ENCODE measurements around the gene GARNL3.
A peak's percentile ranks its signal among the peaks of the same experiment; 100 is the strongest.

GARNL3 gene

DNA sequence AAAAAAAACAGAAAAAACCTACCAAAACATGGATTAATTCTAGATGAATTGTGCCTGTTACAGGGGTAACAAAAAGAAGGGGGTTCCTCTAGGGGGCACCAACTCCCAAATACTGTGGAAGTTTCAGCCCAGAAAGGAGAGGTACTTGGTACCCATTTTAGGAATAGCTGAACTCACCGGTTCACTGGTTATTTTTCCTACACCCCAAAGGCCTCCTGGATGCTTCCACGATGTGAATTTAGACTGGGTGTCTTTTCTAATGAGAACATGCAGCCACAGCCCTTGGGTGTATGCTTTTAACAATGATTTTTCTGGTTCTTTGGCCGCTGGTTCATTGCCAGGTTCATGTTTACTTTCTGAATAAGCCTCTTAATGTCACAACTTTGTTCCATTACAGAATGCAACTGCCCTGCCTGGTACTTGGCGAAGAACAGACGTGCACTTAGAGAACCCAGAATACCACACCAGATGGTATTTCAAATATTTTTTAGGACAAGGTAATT lies 46.7 kb downstream of the GARNL3 start:
- no peaks in the 10 kb centered on the region for H3K9me3 Mint-ChIP-seq
- no peaks in the 10 kb centered on the region for H3K4me1 Mint-ChIP-seq
- no peak overlapping the region for H3K4me3 Mint-ChIP-seq
- peaks cover 5% of the 10 kb centered on the region for H3K36me3 Mint-ChIP-seq (ENCODE audit: low read depth)
- H3K27me3 Mint-ChIP-seq (ENCODE audit: low read depth, poor library complexity) = peaks cover 4% of the 10 kb centered on the region
- DNase-seq = peak; percentile 15
- TF ChIP-seq, protein P1, sequence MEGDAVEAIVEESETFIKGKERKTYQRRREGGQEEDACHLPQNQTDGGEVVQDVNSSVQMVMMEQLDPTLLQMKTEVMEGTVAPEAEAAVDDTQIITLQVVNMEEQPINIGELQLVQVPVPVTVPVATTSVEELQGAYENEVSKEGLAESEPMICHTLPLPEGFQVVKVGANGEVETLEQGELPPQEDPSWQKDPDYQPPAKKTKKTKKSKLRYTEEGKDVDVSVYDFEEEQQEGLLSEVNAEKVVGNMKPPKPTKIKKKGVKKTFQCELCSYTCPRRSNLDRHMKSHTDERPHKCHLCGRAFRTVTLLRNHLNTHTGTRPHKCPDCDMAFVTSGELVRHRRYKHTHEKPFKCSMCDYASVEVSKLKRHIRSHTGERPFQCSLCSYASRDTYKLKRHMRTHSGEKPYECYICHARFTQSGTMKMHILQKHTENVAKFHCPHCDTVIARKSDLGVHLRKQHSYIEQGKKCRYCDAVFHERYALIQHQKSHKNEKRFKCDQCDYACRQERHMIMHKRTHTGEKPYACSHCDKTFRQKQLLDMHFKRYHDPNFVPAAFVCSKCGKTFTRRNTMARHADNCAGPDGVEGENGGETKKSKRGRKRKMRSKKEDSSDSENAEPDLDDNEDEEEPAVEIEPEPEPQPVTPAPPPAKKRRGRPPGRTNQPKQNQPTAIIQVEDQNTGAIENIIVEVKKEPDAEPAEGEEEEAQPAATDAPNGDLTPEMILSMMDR (IDR thresholded peaks at IDR 0.05) = peak; percentile 31
- H3K27ac Mint-ChIP-seq = no peak overlapping the region

DNA sequence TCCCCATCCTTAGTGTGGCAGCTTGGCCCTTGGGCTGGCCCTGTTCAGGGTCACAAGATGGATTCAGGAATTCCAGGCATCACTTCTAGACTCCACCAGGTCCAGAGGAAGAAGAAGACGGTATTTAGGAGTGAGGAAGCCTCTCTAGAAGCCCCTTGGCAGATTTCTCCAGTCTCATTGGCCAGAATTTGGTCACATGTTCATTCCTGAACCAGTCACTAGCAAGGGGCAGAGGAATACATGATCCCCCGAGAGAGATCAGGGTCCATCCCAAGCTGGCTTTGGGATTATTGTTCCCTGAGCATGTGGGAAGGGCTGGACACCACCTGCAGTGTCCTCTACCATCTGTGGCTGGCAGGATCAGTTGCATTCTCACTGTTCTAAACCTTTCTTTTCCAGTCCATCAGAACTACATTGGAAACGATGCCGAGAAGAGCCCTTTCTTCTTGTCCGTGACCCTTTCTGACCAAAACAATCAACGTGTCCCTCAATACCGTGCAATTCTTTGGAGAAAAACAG lies 48.5 kb downstream of the GARNL3 start:
- H3K4me1 Mint-ChIP-seq = no peaks in the 10 kb centered on the region
- peaks cover 6% of the 10 kb centered on the region for H3K27me3 Mint-ChIP-seq (ENCODE audit: low read depth, poor library complexity)
- H3K27ac Mint-ChIP-seq = no peak overlapping the region
- no peaks in the 10 kb centered on the region for H3K9me3 Mint-ChIP-seq
- no peak overlapping the region for H3K4me3 Mint-ChIP-seq
- TF ChIP-seq, protein P1 (IDR thresholded peaks at IDR 0.05) = no peak
- peaks cover 12% of the 10 kb centered on the region for H3K36me3 Mint-ChIP-seq (ENCODE audit: low read depth)
- DNase-seq = no peak

DNA sequence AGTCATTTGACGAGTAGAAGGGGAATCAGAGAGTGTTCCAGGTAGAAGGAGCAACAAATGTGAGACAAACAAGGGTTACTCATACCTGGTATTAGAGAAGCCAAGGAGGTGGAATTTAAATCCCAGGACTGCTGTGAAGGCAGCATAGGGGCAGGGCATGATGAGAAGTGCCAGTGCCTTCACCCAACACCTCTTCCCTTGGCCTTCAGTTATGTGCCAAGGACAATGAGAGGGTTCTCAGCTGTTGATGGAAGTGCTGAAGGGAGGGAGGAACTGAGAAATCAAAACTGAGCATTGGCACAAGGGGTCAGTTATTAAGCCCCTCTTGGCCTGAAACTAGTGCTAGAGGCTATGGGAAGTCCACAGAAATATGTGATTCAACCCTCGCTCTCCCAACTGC lies 50.3 kb downstream of the GARNL3 start:
- peaks cover 3% of the 10 kb centered on the region for H3K27me3 Mint-ChIP-seq (ENCODE audit: low read depth, poor library complexity)
- peaks cover 20% of the 10 kb centered on the region for H3K36me3 Mint-ChIP-seq (ENCODE audit: low read depth)
- DNase-seq = no peak
- no peaks in the 10 kb centered on the region for H3K4me1 Mint-ChIP-seq
- H3K9me3 Mint-ChIP-seq = no peaks in the 10 kb centered on the region
- TF ChIP-seq, protein P1 (IDR thresholded peaks at IDR 0.05) = no peak
- H3K4me3 Mint-ChIP-seq = no peak overlapping the region
- H3K27ac Mint-ChIP-seq = no peak overlapping the region

DNA sequence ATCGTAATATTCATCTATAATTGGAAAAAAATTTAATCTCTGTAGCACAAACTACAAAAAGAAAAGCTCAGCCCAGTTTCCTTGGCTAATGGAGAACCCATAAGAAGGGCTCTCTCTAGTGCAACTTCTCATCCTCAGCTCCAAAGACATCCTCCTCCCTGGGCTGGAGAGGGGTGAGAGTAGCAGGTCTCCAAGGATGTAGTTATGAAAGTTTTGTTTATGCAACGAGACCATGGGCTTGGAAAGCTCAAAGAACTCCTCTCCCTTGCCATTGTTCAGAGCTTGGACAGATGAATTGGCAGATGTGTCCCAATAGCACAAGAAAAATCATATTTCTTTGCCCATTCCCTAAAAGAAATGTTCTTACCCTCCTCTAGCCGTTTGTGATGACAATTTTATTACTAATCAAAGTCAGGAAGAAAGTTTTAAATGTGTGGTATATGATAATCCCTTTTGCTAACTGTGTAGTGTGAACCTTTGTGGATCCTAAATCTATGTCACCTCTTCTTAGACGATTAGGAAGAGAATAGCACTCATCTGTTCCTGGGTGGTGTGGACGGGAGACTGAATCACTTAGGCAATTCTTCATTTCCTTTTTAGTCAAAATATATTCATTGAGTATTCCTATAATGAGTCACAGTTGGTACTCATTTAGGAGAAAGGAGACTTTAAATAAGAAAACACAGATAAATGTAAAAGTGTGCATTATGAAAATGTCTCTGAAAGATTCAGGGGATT lies 52.2 kb downstream of the GARNL3 start:
- Mint-ChIP-seq H3K9me3 (no peaks in the 10 kb centered on the region), H3K4me1 (no peaks in the 10 kb centered on the region), H3K36me3 (ENCODE audit: low read depth) (peaks cover 20% of the 10 kb centered on the region), H3K4me3 (no peak overlapping the region), H3K27ac (no peak overlapping the region), H3K27me3 (ENCODE audit: low read depth, poor library complexity) (peaks cover 3% of the 10 kb centered on the region)
- DNase-seq = no peak
- TF ChIP-seq, protein P1 (IDR thresholded peaks at IDR 0.05) = no peak

DNA sequence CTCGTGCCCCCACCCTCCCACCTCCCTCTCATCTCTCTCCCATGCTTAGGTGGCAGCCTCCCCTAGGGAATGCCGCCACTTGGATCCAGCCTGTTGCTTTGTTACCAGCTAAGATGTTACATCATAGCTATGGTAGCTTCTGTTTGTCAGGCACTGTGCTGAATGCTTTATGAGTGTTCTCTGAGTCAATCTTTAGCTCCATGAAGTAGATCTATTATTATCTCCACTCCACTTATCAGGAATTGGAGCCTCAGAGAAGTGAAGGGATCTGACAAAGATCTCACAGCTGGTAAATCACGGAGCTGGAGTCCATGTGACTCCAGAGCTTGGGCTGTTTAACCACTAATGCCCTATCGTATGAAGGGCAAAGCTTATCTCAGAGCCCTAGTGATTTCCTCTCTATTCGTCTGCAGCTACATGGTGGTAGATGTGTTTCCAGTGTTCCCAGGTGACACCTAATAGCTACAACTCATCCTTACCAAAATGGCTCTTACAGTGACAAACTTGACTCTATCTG lies 54.1 kb downstream of the GARNL3 start:
- TF ChIP-seq, protein P1 (IDR thresholded peaks at IDR 0.05) = no peak
- H3K9me3 Mint-ChIP-seq = no peaks in the 10 kb centered on the region
- peaks cover 20% of the 10 kb centered on the region for H3K36me3 Mint-ChIP-seq (ENCODE audit: low read depth)
- no peak for DNase-seq
- no peak overlapping the region for H3K4me3 Mint-ChIP-seq
- peaks cover 3% of the 10 kb centered on the region for H3K27me3 Mint-ChIP-seq (ENCODE audit: low read depth, poor library complexity)
- no peak overlapping the region for H3K27ac Mint-ChIP-seq
- no peaks in the 10 kb centered on the region for H3K4me1 Mint-ChIP-seq
